ENCODE data around the gene RNF207.
A peak's percentile ranks its signal among the peaks of the same experiment; 100 is the strongest.

Gene RNF207

DNA sequence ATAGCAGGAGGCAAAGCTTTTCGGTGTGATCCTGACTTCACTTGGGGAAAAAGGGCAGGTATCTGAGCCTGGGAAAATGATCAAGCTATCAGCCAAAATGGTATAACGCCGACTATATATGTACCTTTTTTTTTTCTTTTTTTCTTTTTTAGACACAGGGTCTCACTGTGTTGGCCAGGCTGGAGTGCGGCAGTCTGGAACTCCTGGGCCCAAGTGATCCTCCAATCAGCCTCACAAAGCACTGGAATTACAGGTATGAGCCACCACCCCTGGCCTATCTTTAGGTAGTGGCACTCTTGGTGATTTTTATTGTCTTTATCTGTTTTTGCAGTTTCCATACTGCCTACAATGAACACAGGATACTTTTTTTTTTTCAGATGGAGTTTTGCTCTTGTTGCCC lies 31.2 kb downstream of the RNF207 start:
- DNase-seq = no peak

DNA sequence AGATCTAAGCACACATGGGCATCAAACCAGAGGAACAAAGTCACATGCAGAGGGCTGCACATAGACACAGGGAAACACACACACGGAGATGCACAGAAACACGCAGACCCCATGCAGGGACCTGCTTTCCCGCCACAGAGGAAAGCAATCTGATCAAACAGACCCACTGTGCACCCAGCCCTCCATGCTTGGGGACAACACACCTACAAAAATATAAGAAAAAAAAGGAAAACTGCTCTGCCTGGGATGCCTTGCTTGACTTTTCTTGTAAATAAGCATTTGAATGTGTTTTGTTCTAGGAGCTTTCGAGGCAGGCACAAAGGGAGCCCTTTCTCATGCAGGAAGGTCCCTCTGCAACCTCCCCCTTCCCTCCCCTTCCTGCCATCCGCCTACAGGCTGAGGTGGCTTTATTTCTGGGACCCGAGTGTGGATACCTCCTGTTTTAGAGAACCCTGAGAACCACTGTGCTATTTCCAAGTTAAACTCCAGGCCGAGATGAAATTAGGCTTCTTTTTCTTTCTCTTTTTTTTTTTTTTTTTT lies 33.4 kb downstream of the RNF207 start:
- DNase-seq = no peak

DNA sequence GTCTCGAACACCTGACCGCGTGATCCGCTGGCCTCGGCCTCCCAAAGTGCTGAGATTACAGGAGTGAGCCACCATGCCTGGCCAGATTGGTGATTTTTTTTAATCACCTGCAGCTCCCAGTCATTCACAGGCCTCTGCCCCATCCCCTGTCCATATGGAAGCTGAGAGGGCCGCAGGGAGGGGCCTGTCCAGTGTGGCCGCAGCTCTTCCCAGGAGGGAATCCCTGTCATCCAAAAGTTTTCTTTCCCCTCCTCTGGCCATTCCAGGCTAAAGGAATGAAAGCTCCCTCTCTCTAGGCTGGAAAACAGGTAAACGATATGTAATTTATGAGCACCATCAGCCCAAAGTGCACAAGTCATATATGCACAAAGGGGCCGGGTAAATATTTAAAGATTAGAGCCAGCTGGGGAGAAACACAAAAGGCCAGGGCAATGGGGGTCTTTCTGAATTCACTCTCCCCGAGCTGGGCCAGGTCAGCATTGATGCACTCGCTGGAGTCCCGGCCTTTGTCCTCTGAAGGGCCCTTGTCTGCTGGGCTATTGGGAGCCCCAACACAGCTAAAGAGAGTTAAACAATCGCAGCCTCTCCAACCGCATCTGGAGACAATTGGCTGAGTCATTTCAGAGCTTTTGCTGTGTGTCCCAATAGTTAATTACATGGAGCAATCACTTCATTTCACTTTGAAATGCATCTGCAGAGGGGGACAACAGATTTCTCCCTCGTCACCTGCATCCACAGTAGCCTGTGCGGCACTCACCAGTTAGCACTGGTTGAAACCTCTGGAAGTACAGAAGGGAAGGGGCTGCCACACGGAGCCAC lies 34.2 kb downstream of the RNF207 start:
- peak; percentile 80 for DNase-seq

DNA sequence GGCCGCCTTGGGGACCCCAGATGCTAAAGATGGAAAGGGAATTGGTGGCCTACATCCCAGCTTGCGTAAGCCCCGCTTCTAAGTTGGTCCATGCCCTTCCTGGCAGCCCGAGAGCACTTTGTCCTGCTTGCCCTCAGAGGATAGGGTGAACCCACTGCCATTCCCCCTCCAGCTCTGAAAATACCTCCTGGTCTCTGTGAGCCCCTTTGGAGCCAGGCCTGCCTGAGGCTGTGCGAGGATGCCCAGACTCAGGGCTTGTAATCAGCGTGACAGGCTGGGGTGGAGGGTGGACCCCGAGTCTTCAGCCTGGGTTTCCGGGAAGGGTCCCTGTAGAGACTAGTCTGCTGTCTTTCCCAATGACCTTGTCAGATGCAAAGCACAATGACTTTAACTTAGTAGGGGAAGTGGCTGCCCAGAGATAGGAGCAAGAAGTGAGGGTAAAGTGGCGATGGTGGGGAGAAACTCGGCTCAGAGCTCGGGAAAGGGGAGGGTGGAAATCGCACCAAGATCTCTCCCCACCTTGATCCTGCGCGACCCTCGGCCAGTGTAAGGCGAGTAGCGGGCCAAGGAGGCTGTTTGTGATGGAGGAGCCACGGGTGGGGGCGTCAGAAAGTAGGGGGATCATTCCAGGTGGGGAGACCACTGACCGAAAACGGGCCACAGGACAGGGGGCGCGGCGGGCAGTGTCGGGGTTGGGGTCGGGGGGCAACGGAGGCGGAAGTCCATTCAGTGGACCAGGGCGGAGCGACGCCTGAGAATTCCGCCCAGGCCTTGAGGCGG lies 35.4 kb downstream of the RNF207 start:
- no peak for DNase-seq

DNA sequence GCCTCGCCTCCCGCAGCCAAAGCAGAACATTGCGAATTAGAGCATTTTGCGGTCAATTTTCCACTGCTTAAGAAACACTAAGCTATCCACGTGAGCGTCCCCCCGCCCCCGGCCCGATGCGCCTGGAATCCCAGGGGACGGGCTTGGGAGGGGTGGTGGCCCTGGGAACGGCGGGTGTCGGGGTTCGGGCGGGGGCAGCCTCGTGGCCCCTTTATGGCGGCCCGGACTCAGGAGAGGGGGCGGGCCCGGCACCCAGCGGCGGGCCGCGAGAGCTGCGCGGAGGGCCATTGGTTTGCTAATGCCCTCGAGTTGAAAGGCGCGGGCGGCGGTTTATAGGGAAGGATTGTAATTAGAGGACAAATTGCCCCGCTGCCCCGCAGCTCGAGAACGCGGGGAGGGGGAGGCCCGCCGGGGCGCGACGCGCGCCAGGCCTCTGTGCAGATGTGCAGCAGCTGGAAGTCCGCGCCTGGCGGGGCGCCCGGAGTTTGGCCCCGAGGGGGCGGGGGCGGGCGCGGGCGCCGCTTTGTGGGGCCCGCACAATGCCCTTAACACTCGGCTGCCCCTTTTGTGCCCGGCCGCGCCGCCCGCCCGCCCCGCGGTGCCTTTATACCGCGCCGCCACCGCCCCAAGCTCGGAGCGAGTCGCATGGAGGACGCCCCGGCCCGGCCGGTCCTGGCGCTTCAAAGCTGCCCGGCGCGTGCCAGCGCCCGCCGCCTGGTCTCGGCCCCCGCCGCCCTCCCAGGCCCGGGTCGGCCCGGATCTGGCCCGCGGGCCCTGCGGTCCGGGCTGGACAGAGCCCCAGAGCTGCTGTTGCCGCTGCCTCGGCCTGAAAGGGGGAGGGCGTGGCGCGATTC lies 36.2 kb downstream of the RNF207 start:
- DNase-seq = peak; percentile 63

DNA sequence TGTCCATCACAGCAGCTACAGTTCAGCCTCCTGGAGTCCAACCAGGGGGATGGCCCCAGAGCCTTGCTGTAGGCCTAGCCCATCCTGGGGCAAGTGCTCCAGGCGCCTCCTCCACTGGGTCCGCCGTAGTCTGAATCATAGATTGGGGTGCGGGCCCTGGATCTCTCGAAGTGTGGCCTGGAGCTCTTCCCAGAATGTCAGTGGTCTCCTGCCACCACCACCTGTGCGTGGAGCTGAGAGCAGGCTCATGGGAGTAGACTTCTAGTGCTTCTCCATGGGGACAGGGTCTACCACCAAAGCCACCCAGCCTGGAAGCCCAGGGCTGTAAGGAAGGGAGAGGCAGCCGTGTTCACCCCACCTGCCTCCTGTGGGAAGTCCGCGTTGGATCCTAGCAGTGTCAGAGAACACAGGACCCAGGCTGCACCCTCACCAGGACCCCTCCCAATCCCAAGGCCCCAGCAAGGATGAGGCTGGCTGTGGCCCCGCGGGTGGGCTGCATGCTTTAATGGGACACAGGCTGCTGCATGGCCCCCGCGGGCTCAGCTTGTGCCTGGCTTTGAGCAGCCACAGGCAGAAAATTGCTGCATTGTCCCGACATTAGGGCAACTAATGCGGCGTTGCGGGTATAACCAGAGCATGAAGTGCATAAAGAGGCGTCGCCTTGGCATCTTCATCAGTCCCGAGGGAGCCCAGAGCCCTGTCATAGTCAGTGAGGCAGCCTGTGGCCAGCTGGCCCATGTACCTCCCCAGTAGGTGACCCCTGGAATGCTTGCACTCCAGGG lies 37.3 kb downstream of the RNF207 start:
- no peak for DNase-seq

DNA sequence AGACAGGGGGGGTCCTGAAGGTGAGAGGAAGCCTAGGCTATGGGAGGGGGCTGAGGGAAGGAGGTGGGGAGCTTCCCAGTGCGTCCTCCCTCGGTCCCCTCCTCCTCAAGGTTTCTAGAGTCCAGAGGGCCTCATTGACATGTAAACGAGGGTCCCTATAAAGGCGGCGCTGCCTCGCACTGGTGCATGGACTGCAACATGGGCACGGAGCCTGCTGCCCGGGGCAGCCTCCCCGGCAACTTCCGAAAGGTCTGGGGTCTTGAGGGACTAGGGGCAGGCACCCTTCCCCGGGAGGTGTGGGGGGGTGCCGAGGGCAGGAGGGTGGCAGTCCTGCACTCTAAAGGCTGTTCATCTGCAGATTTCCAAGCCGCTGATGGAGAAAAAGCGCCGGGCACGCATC lies 38.1 kb downstream of the RNF207 start, which contains the start of gene HES3:
HES3 (plus strand) TSS at position 187 of the 400 bp plus-strand sequence; CDS start at position 374, 187 bp downstream.
- DNase-seq = no peak

DNA sequence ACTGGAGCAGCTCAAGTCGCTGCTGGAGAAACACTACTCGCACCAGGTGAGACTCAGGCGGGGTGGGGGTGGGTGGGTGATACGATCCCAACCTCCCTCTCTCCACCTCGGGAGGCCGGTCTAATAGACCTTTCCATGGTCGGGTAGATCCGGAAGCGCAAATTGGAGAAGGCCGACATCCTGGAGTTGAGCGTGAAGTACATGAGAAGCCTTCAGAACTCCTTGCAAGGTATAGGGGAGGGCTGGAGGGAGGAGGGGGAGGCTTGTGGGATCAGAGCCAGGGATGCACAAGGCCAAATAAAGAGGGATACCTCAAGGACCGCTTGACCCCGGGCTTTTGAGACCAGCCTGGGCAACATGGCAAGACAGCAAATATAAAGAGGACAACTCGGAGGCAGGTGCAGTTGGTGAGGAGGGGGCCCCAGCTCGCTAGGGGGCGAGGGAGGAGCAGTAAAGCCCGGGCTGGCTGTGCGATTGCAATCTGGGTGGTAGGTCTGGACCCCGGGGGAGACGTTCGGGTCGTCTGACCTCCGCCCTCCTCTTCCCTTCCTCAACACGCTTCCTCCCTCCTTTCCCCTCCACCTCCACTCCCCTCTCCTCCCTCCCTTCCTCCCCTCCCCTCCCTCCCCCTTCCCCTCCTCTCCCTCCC lies 38.6 kb downstream of the RNF207 start:
- DNase-seq = no peak

DNA sequence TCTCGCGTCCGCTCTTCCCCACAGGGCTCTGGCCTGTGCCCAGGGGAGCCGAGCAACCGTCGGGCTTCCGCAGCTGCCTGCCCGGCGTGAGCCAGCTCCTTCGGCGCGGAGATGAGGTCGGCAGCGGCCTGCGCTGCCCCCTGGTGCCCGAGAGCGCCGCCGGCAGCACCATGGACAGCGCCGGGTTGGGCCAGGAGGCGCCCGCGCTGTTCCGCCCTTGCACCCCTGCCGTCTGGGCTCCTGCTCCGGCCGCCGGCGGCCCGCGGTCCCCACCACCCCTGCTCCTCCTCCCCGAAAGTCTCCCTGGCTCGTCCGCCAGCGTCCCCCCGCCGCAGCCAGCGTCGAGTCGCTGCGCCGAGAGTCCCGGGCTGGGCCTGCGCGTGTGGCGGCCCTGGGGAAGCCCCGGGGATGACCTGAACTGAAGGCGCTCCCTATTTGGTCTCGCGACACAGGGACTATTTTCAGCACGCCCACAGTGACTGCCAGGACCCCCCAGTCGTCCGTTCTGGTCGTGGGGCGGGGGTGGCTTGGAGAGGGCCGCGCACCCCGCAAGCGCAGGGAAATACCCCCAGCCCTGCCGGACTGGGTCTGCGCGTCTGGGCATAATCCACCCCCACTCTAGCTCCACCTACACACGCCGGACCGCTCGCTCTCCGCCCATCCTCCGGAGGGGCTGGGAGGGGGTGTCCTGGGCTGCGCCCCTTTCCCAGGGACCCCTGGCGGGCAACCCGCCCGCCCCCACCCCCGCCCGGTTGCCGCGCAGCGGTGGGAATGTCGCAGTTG lies 39.4 kb downstream of the RNF207 start:
- DNase-seq = peak; percentile 87

DNA sequence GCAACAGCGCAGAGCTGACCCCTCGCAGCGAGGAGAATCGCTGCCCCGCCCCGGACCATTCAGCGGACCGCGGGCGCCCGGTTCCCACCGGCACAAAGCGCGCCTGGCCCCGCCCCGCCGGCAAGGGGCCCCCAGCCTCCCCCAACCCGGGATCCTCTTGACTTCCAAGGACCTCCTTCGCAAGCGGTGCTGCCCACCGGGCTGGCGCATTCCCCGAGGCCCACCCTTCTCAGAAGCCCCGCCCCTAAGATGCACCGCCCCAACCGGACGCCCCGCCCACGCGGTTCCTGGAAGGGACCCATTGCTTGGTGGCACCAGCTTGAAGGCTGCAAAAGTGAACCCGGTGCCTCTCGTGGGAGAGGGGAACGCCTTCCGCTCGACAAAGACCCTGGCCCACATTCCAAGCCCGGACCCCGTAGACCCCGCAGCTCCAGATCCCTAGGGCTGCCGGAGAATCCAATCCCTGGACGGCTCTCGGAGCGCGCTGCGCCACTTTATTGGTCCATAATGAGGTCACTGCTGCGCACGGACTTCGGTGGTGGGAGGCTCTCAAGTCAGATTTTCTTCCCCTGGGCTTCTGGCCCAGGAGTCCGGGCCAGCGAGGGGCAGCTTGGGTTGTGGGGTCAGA lies 40.1 kb downstream of the RNF207 start:
- peak; percentile 83 for DNase-seq

DNA sequence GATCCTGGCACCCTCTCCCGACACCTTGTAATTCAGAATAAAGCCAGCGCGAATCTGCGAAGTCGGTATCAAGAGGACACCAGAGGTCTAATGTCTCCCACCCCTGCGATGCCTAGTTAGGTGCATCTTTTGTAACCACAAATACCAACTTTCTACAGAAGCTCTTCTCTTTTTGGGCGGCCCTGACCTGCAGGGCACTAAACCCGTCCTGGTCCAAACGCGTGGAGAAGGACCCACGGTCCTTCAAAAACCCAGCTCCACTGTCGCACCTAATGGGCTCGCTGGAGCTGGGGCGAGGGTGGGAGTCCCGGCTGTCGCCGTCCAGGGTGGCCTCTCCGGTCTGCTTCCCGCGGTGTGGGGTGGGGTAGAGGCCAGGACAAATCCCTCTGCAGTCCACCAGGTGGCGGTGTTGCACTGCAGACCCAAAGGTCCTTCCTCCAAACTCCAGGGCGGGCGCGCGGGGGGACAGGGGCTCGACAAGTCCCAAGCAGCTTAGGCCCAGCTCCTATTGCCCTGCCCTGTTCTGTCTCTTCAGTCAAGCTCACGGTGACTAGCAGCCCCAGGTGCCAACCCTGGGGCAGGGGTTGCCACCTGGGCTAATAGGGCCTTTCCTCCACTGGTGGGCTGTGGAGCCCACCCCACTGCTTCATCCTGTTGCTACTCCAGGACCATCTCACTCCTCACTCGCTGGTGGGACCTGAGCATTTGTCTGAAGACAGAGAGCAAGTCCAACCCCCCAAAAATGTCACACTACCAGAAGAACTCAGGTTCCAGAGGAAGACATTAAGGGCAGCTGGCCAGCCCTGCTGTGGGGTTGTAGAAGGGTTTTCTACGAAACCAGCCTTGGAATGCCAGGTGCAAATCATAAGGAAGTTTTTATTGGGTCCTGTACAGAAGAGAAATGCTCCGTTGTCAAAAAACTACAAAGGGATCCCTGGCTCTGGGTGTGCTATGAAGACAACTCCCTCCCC lies 40.9 kb downstream of the RNF207 start:
- DNase-seq = peak; percentile 76

DNA sequence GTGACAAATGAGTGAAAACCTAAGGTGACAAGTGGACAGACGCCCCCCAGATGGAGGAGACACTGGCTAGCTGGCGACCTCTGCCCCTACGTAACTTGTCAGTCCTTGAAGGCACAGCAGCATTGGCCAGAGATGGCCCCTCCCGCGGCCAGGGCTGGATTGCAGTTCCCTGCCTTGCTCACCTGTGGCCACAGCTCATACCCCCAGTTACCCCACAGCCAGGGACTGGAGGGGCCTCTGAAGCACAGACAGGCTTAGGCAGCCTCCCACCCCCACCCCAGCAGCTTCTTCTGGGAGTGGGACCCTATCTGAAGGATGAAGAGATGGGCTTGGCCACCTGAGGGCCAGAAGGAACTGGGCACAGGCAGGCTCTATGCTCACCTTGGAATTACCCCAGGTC lies 41.7 kb downstream of the RNF207 start:
- no peak for DNase-seq

DNA sequence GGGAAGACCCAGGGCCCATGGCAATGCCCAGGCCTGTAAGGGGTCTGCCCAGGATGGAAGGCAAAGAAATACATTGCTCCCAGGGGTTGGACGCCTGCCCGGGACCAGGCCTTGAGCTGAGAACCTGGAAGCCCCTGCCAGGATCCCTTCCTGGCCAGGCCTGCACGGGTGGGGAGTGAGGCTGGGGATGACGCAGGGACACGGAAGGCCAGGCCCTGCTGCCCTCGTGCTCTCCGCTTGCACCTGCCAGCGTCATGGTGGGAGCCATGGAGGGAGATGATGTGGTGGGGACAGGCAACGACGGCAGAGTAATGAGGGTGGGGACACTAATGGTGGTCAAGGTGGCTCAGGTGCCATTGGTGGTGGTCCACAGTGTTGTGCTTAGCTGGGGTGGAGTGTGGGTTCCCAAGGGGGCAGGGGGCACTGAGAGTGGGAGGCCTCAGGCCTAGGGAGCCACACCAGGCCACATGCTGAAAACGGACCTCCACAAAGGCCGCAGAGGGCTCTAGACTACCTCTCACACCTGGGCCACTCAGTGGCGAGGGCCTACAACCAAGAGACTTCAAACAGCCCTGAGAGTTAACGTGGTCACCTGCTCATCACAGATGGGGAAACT lies 42.4 kb downstream of the RNF207 start:
- DNase-seq = no peak

DNA sequence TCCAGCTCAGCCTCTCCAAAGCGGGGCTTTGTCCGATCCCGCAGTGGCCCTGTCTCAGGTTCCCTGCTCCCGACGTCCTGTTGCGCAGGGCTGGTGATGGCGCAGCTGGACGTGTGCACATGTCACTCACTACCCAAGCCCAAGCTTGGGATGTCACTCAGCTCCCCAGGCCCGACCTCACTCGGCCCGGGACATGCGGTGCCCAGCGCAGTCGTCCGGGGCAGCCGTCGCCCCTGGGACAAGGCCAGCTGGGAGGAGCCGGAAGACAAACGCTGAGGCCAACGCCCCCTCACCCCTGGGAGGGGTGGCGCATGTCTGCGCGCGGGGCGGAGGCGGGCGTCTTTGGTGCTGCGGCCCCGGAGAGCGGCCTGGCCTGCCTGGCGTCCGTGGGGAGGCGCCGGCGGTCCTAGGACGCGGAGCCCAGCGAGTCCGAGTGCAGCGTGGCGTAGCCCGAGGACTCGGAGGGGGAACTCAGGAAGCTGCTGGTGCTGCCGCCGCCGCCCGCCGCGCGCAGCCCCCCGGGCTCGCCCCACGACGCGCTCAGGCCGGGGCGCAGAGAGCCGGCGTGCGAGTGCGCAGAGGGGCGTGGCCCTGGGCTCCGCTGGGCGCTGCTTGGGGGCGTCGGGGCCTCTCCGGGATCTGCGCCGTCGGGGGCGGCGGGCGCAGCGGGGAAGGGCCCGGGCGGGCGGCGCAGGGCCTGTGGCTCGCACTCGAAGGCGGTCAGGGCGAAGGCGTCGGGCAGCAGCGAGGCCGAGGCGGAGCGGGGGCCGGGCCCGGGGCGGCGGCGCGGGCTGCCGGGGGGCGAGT lies 43.2 kb downstream of the RNF207 start:
- DNase-seq = peak; percentile 26

DNA sequence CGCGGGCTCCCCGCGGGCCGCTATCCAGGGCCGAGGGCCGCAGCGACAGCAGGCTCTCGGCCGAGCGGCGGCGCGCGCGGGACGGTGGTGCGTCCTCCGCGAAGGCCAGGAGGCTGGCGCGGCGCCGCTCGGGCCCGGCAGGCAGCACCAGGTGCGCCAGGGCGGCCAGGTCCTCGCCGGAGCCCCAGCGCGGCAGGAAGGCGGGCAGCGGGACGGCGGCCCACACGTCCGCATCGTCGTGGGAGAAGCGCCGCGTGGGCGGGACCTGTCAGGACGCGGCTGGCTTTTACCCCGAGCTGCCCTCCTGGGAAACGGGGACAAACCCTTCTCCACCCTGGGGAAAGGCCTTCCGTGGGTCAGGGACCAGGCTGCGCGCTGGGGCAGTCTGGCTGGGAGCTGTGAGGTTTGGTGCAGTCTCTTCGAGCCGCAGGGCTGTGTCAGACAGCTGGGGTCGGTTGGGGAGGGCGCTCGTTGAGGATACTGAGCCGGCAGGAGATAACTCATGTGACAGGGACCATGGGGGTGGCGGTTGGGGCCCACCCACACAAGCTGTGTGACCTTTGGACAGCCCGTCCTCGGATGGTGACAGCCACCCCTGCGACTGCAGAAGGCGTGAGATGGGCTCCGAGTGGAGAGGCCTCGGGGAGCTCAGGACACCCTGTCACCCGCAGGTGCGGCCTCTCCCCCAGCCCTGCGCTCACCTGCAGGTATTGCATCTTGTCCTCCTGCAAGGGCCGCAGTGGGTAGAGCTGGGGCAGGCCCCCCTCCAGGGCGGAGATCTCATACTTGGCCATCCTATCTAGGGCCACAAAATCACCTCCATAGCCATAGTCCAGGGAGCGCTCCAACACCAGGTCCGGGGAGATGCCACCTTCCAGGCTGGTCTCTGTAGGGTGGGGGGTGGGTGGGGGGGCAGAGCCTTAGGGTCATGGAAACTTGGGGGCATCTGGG lies 44.1 kb downstream of the RNF207 start:
- DNase-seq = peak; percentile 34

DNA sequence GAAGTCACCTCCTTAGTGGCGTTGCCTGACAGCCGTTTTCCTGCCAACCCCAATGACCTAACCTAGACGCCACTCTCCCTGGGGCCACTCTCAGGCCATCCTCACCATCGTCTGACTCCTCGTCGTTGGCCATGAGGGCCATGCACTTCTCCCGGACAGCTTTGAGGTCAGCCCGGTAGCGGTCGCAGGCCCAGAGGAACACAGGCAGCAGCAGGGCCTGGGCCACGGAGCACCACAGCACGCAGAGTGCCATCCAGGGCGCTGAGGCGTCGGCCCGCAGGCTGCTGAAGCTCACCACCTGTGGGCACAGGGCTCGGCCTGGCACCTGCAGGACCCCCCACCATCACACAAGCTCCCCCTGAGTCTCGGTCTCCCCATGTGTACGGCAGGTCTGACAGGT lies 45.3 kb downstream of the RNF207 start:
- no peak for DNase-seq

Measured in NCI-H69 (cell line).